GM12878 (cell line): Measurements from ENCODE around the gene SCNN1G. TPM values are rescaled to one million over a fixed set of nuclear protein-coding genes. Genes with fewer than 3 reads are reported as not detected.

Experiments
- ATAC-seq: fragments of 200-7000 bp; cut with Tn5 transposase; 3 replicates; pipeline ENCODE4 v1.9.1; 2020; ENCODE audit warnings: mild to moderate bottlenecking, moderate library complexity
- BruUV-seq: library from RNA; stranded (reverse); fragments of 400-500 nt; replicated peaks from 2 replicates; lab custom pipeline; 2021; lab: Mats Ljungman, UMichigan
- CTCF ChIA-PET: fragments of 300-600 bp; sonication (Branson Sonifier 250); formaldehyde crosslinking; extraction: SDS; loops from one replicate; lab custom pipeline; 2021; ENCODE audit warnings: inconsistent platforms; lab: Yijun Ruan, JAX
- POLR2A ChIA-PET: fragments of 350-600 bp; formaldehyde crosslinking; extraction: SDS; loops from one replicate; lab custom pipeline; 2021; ENCODE audit warnings: inconsistent platforms; lab: Charles Lee
- RAD21 ChIA-PET: fragments of 300-600 bp; sonication (Branson Sonifier 250); formaldehyde crosslinking; loops from one replicate; lab custom pipeline; 2023; ENCODE audit warnings: antibody characterized with exemption; ENCODE audit not compliant: unreplicated experiment; lab: Charles Lee
- SMC1A ChIA-PET: fragments of 300-600 bp; sonication (Branson Sonifier 250); formaldehyde crosslinking; loops from one replicate; lab custom pipeline; 2023; ENCODE audit not compliant: unreplicated experiment, uncharacterized antibody; lab: Charles Lee
- DNase-seq: peaks from one replicate; pipeline ENCODE4 v3.0.0-alpha.2; 2011; ENCODE audit warnings: low read depth, low spot score
- FAIRE-seq: peaks from 3 replicates; lab custom pipeline; 2011; peaks lifted over from hg19 to GRCh38; lab: Jason Lieb, UNC
- H2AFZ ChIP-seq: 2 replicates; pipeline ENCODE4 v1.6.0; 2011; ENCODE audit warnings: low read depth, low read length, control low read depth; ENCODE audit not compliant: control insufficient read depth
- H3K27ac ChIP-seq: 2 replicates; pipeline ENCODE4 v1.5.1; 2011; ENCODE audit warnings: control low read depth; ENCODE audit not compliant: control insufficient read depth, insufficient read depth
- H3K27me3 ChIP-seq, 2 experiments: replicated peaks in 1 of 2; 2 replicates each; pipeline versions ENCODE4 v1.6.0 to v1.6.1; 2011; ENCODE audit warnings: low read length in 1 of 2; ENCODE audit not compliant: control insufficient read depth in 2 of 2, insufficient read depth in 2 of 2
- H3K36me3 ChIP-seq, 2 experiments: 2 replicates each; pipeline ENCODE4 v1.5.1; 2011; ENCODE audit warnings: low read length in 1 of 2; ENCODE audit not compliant: control insufficient read depth in 2 of 2, insufficient read depth in 2 of 2
- H3K4me1 ChIP-seq: 2 replicates; pipeline ENCODE4 v1.6.1; 2011; ENCODE audit warnings: mild to moderate bottlenecking, low read length, moderate library complexity, mixed read lengths; ENCODE audit not compliant: control insufficient read depth, insufficient read depth
- H3K4me2 ChIP-seq: 2 replicates; pipeline ENCODE4 v1.6.0; 2011; ENCODE audit warnings: control low read depth; ENCODE audit not compliant: control insufficient read depth, insufficient read depth
- H3K4me3 ChIP-seq: fragments of 200-600 bp; sonication (generic); 2 replicates; pipeline ENCODE4 v1.5.1; 2016
- H3K79me2 ChIP-seq: 2 replicates; pipeline ENCODE4 v1.6.0; 2011; ENCODE audit warnings: low read length; ENCODE audit not compliant: control insufficient read depth, insufficient read depth
- H3K9ac ChIP-seq: 2 replicates; pipeline ENCODE4 v1.8.0; 2011; ENCODE audit warnings: low read length, control low read depth, mixed read lengths; ENCODE audit not compliant: control insufficient read depth, insufficient read depth
- H3K9me3 ChIP-seq: replicated peaks from 3 replicates; pipeline ENCODE4 v1.5.1; 2011; ENCODE audit warnings: mild to moderate bottlenecking, low read length; ENCODE audit not compliant: control insufficient read depth, insufficient read depth
- H4K20me1 ChIP-seq: 2 replicates; pipeline ENCODE4 v1.6.0; 2011; ENCODE audit not compliant: control insufficient read depth, insufficient read depth
- FOS ChIP-seq: IDR thresholded peaks from 3 replicates; pipeline ENCODE4 v1.6.1; 2011; ENCODE audit warnings: borderline replicate concordance; ENCODE audit not compliant: insufficient read length; ENCODE audit errors: extremely low read depth
- FOXK2 ChIP-seq: fragments of 450-650 bp; IDR thresholded peaks from 2 replicates; pipeline ENCODE4 v1.6.1; 2017; ENCODE audit warnings: mild to moderate bottlenecking, moderate library complexity
- KAT2A ChIP-seq: conservative IDR thresholded peaks from 2 replicates; pipeline ENCODE4 v1.6.1; 2011; ENCODE audit warnings: low read depth, low read length; ENCODE audit not compliant: control insufficient read depth
- LARP7 ChIP-seq: fragments of 450-650 bp; IDR thresholded peaks from 2 replicates; pipeline ENCODE4 v1.6.1; 2017; ENCODE audit warnings: mild to moderate bottlenecking
- NR2C2 ChIP-seq: IDR thresholded peaks from 2 replicates; pipeline ENCODE4 v1.6.1; 2011; ENCODE audit warnings: borderline replicate concordance, low read depth; ENCODE audit not compliant: control insufficient read depth, insufficient read length
- PML ChIP-seq: IDR thresholded peaks from 2 replicates; pipeline ENCODE4 v1.6.1; 2012; ENCODE audit warnings: low read length, inconsistent platforms
- RUNX3 ChIP-seq: IDR thresholded peaks from 2 replicates; pipeline ENCODE4 v1.6.1; 2012; ENCODE audit warnings: low read length, inconsistent platforms
- STAT3 ChIP-seq: IDR thresholded peaks from 2 replicates; pipeline ENCODE4 v1.6.1; 2011; ENCODE audit warnings: low read depth, low read length, improper control_type of control experiment
- TCF12 ChIP-seq: IDR thresholded peaks from 2 replicates; pipeline ENCODE4 v1.6.1; 2011; ENCODE audit warnings: low read depth, mild to moderate bottlenecking, low read length
- ZNF207 ChIP-seq: fragments of 450-650 bp; IDR thresholded peaks from 2 replicates; pipeline ENCODE4 v1.6.1; 2014; ENCODE audit warnings: antibody characterized with exemption, mild to moderate bottlenecking, borderline replicate concordance
- ZNF217 ChIP-seq: fragments of 450-650 bp; IDR thresholded peaks from 2 replicates; pipeline ENCODE4 v1.6.1; 2017; ENCODE audit warnings: antibody characterized with exemption, mild to moderate bottlenecking
- WGBS: methylation state at CpG from one replicate; pipeline ENCODE4 v1.1.6; 2016; ENCODE audit warnings: low lambda C conversion rate; ENCODE audit not compliant: insufficient replicate concordance, insufficient coverage; ENCODE audit errors: missing lambda C conversion rate; 5-methylcytosine and 5-hydroxymethylcytosine counted together
- in situ Hi-C: fragments of 300-500 bp; cut with MboI; formaldehyde crosslinking; loops from 9 replicates; pipeline ENCODE4 v1.14.3; 2018; ENCODE audit warnings: mixed read lengths
- intact Hi-C: fragments of 100-400 bp; cut with micrococcal nuclease; formaldehyde crosslinking; loops from one replicate; pipeline ENCODE4 v1.14.2; 2022; ENCODE audit not compliant: unreplicated experiment
- polyA plus RNA-seq, 11 experiments: library from polyadenylated mRNA; depleted of rRNA in 4 of 11; unstranded in 6 of 11; stranded (reverse) in 5 of 11; fragments of >200 nt; fragmentation: Nextera tagmentation in 4 of 11; fragmentation: Illumina TruSeq in 1 of 11; extraction: Ambion mirVana in 4 of 11; extraction: Trizol in 1 of 11; gene quantifications; 1 replicate in 1 of 11; 2 replicates in 10 of 11; pipeline versions ENCODE4 v1.2.1 to v1.2.3, GENCODE V29; 2011 to 2016; ENCODE audit warnings: inconsistent platforms in 2 of 11, missing spikeins in 2 of 11, low read depth in 1 of 11
- total RNA-seq, 4 experiments: library from RNA; depleted of rRNA in 3 of 4; stranded (reverse); fragments of >200 nt in 3 of 4; fragmentation: Illumina TruSeq in 1 of 4; extraction: Trizol in 1 of 4; gene quantifications; 2 replicates each; pipeline versions ENCODE4 v1.2.1 to v1.2.3, GENCODE V29; 2013 to 2021
- TF ChIP-seq, protein P1 (sequence below): fragments of 450-650 bp; IDR thresholded peaks from 2 replicates; pipeline ENCODE4 v1.6.1; 2017; ENCODE audit warnings: mild to moderate bottlenecking, low read depth, inconsistent platforms; ENCODE audit not compliant: poor library complexity, severe bottlenecking
- TF ChIP-seq, protein P2 (sequence below): IDR thresholded peaks from 2 replicates; pipeline ENCODE4 v1.6.1; 2011; ENCODE audit warnings: borderline replicate concordance, low read depth, mild to moderate bottlenecking, moderate library complexity, low read length; ENCODE audit not compliant: insufficient read depth, poor library complexity, severe bottlenecking
- TF ChIP-seq, protein P3 (sequence below): IDR thresholded peaks from 2 replicates; pipeline ENCODE4 v1.6.1; 2012; ENCODE audit warnings: improper control_type of control experiment, low read depth, low read length; ENCODE audit not compliant: insufficient replicate concordance

The SCNN1G gene
- total and polyA plus RNA-seq, 10 of the 15 experiments (the other 5 are each of a cell fraction or from before 2014, with no cell fraction given): 0.04 to 0.86 (median 0.08) TPM; not detected in 5

DNA sequence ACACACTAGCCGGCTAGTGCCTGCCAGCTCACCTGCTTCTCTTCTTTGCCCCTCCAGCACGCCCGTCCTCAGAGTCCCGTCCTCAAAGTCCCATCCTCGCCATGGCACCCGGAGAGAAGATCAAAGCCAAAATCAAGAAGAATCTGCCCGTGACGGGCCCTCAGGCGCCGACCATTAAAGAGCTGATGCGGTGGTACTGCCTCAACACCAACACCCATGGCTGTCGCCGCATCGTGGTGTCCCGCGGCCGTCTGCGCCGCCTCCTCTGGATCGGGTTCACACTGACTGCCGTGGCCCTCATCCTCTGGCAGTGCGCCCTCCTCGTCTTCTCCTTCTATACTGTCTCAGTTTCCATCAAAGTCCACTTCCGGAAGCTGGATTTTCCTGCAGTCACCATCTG, 3.6 kb downstream of the SCNN1G start (continued):
- TF ChIP-seq KAT2A (no peak), ZNF207 (no peak)
- TF ChIP-seq, all 136 proteins: peak for 0

DNA sequence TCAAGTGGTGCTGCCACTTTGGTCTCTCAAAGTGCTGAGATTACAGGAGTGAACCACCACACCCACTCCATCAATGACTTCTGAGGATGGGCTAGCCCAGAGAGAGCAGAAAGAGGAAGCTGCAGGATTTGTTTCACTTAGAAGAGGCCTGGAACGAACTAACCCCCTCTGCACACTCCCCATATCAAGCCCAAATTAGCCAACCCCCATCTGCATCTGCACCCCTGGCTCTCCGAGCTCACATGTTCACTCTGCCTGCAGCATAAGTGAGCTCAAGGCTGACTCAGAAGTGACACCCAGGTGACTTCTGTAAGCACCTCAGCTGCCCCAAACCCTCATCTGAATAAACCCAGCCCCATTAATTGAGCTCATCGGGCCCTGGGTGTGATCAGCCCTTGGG, 4.8 kb downstream of the SCNN1G start:
- no TSS peak for BruUV-seq
- WGBS: 9% methylated on average over 3 of the region's 3 CpGs
- ChIA-PET POLR2A (no interaction called here), CTCF (interaction anchor here (0.8 to 13.5 kb wide), 3 partner anchors 9 to 248 kb away, joined by 3 to 470 read pairs (median 3); no protein-coding TSS in a partner anchor), SMC1A (interaction anchor here (0.5 to 9.7 kb wide), 2 partner anchors 247 to 303 kb away, joined by 4 to 189 read pairs; no protein-coding TSS in a partner anchor), RAD21 (interaction anchor here (0.9 to 8.9 kb wide), 2 partner anchors 151 to 248 kb away, joined by 3 to 159 read pairs; no protein-coding TSS in a partner anchor)
- in situ Hi-C loops: no loop called here
- Histone ChIP-seq H3K79me2 (no peaks in the 10 kb centered on the region), H3K27ac (no peak overlapping the region), H3K4me3 (no peak overlapping the region), H2AFZ (no peak overlapping the region), H4K20me1 (no peaks in the 10 kb centered on the region; the same call in 1 of the 2 replicates), H3K36me3 (no peaks in the 10 kb centered on the region), H3K9me3 (no peaks in the 10 kb centered on the region), H3K9ac (no peak overlapping the region), H3K4me2 (no peak overlapping the region), H3K27me3 (peaks cover 3 to 7% of the 10 kb centered on the region in 2 experiments; a peak in 3 of 4 replicates), H3K4me1 (peaks cover 7% of the 10 kb centered on the region)
- ATAC-seq (no peak; the same call in 2 of the 3 replicates), DNase-seq (no peak), FAIRE-seq (no peak)
- intact Hi-C loops: no loop called here
- TF ChIP-seq, protein P1, sequence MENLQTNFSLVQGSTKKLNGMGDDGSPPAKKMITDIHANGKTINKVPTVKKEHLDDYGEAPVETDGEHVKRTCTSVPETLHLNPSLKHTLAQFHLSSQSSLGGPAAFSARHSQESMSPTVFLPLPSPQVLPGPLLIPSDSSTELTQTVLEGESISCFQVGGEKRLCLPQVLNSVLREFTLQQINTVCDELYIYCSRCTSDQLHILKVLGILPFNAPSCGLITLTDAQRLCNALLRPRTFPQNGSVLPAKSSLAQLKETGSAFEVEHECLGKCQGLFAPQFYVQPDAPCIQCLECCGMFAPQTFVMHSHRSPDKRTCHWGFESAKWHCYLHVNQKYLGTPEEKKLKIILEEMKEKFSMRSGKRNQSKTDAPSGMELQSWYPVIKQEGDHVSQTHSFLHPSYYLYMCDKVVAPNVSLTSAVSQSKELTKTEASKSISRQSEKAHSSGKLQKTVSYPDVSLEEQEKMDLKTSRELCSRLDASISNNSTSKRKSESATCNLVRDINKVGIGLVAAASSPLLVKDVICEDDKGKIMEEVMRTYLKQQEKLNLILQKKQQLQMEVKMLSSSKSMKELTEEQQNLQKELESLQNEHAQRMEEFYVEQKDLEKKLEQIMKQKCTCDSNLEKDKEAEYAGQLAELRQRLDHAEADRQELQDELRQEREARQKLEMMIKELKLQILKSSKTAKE: no peak
- TF ChIP-seq FOS: no peak
- no peak for TF ChIP-seq LARP7
- no peak for TF ChIP-seq RUNX3
- TF ChIP-seq STAT3: no peak
- TF ChIP-seq ZNF217: no peak
- TF ChIP-seq, protein P2, sequence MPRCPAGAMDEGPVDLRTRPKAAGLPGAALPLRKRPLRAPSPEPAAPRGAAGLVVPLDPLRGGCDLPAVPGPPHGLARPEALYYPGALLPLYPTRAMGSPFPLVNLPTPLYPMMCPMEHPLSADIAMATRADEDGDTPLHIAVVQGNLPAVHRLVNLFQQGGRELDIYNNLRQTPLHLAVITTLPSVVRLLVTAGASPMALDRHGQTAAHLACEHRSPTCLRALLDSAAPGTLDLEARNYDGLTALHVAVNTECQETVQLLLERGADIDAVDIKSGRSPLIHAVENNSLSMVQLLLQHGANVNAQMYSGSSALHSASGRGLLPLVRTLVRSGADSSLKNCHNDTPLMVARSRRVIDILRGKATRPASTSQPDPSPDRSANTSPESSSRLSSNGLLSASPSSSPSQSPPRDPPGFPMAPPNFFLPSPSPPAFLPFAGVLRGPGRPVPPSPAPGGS: no peak
- no peak for TF ChIP-seq NR2C2
- TF ChIP-seq, protein P3, sequence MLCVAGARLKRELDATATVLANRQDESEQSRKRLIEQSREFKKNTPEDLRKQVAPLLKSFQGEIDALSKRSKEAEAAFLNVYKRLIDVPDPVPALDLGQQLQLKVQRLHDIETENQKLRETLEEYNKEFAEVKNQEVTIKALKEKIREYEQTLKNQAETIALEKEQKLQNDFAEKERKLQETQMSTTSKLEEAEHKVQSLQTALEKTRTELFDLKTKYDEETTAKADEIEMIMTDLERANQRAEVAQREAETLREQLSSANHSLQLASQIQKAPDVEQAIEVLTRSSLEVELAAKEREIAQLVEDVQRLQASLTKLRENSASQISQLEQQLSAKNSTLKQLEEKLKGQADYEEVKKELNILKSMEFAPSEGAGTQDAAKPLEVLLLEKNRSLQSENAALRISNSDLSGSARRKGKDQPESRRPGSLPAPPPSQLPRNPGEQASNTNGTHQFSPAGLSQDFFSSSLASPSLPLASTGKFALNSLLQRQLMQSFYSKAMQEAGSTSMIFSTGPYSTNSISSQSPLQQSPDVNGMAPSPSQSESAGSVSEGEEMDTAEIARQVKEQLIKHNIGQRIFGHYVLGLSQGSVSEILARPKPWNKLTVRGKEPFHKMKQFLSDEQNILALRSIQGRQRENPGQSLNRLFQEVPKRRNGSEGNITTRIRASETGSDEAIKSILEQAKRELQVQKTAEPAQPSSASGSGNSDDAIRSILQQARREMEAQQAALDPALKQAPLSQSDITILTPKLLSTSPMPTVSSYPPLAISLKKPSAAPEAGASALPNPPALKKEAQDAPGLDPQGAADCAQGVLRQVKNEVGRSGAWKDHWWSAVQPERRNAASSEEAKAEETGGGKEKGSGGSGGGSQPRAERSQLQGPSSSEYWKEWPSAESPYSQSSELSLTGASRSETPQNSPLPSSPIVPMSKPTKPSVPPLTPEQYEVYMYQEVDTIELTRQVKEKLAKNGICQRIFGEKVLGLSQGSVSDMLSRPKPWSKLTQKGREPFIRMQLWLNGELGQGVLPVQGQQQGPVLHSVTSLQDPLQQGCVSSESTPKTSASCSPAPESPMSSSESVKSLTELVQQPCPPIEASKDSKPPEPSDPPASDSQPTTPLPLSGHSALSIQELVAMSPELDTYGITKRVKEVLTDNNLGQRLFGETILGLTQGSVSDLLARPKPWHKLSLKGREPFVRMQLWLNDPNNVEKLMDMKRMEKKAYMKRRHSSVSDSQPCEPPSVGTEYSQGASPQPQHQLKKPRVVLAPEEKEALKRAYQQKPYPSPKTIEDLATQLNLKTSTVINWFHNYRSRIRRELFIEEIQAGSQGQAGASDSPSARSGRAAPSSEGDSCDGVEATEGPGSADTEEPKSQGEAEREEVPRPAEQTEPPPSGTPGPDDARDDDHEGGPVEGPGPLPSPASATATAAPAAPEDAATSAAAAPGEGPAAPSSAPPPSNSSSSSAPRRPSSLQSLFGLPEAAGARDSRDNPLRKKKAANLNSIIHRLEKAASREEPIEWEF: no peak
- TF ChIP-seq FOXK2: no peak
- no peak for TF ChIP-seq PML
- no peak for TF ChIP-seq TCF12
